ENCODE results near the gene RNU1-4.

DNA sequence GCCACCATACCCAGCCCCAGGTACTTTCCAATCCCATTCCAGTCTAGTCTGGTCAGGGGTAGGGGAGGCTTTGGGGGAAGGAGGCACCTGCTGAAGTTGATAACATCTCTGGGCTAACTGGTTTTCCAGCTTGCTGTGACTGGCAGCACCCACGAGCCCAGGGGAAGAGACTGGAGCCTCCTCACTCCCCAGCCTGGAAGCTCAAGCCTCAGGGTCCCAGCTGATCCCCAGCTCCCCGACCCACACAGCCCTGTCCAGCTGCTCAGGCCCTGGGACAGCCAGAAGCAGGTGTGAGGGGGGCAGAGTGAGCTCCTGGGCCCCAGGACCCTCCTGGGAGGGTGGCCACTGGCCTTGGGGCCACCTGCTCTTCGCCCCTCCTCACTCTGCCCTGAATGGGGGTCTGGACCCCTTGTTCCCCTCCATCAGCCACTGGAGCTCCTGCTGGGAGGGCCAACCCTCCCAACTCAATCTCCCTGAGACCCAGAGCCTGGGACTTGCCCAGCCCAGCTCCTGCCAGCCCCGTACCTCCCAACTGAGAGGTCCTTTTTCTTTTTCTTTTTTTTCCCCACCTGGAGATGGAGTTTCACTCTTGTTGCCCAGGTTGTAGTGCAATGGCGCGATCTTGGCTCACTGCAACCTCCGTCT is 23.5 kb upstream of the RNU1-4 start:
- no peak for TF ChIP-seq TAF1 (IDR thresholded peaks at IDR 0.05; ENCODE audit: borderline replicate concordance, low read depth, low read length)
- no peak for TF ChIP-seq JUNB (IDR thresholded peaks at IDR 0.05)
- TF ChIP-seq TARDBP (IDR thresholded peaks at IDR 0.05; ENCODE audit: borderline replicate concordance): no peak
- no peak for TF ChIP-seq RELA (IDR thresholded peaks at IDR 0.05; ENCODE audit: borderline replicate concordance, partially characterized antibody)
- TF ChIP-seq, protein P1, sequence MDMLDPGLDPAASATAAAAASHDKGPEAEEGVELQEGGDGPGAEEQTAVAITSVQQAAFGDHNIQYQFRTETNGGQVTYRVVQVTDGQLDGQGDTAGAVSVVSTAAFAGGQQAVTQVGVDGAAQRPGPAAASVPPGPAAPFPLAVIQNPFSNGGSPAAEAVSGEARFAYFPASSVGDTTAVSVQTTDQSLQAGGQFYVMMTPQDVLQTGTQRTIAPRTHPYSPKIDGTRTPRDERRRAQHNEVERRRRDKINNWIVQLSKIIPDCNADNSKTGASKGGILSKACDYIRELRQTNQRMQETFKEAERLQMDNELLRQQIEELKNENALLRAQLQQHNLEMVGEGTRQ (IDR thresholded peaks at IDR 0.05; ENCODE audit: borderline replicate concordance, low read depth, low read length): no peak
- TF ChIP-seq SRF (IDR thresholded peaks at IDR 0.05; ENCODE audit: low read depth in 2 of 2, low read length in 2 of 2): no peak
- TF ChIP-seq, protein P2, sequence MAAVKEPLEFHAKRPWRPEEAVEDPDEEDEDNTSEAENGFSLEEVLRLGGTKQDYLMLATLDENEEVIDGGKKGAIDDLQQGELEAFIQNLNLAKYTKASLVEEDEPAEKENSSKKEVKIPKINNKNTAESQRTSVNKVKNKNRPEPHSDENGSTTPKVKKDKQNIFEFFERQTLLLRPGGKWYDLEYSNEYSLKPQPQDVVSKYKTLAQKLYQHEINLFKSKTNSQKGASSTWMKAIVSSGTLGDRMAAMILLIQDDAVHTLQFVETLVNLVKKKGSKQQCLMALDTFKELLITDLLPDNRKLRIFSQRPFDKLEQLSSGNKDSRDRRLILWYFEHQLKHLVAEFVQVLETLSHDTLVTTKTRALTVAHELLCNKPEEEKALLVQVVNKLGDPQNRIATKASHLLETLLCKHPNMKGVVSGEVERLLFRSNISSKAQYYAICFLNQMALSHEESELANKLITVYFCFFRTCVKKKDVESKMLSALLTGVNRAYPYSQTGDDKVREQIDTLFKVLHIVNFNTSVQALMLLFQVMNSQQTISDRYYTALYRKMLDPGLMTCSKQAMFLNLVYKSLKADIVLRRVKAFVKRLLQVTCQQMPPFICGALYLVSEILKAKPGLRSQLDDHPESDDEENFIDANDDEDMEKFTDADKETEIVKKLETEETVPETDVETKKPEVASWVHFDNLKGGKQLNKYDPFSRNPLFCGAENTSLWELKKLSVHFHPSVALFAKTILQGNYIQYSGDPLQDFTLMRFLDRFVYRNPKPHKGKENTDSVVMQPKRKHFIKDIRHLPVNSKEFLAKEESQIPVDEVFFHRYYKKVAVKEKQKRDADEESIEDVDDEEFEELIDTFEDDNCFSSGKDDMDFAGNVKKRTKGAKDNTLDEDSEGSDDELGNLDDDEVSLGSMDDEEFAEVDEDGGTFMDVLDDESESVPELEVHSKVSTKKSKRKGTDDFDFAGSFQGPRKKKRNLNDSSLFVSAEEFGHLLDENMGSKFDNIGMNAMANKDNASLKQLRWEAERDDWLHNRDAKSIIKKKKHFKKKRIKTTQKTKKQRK (IDR thresholded peaks at IDR 0.05; ENCODE audit: low read depth, low read length): no peak
- no peak for TF ChIP-seq NFYA (IDR thresholded peaks at IDR 0.05; ENCODE audit: borderline replicate concordance, low read depth, low read length)
- no peak for TF ChIP-seq POLR2AphosphoS5 (IDR thresholded peaks at IDR 0.05; ENCODE audit: low read length)
- TF ChIP-seq POLR2A (IDR thresholded peaks at IDR 0.05; ENCODE audit: low read depth, low read length): no peak
- TF ChIP-seq RFX5 (IDR thresholded peaks at IDR 0.05; ENCODE audit: low read depth, low read length): no peak
- TF ChIP-seq, protein P3, sequence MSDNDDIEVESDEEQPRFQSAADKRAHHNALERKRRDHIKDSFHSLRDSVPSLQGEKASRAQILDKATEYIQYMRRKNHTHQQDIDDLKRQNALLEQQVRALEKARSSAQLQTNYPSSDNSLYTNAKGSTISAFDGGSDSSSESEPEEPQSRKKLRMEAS (IDR thresholded peaks at IDR 0.05; ENCODE audit: low read depth, low read length): no peak
- TF ChIP-seq, protein P4, sequence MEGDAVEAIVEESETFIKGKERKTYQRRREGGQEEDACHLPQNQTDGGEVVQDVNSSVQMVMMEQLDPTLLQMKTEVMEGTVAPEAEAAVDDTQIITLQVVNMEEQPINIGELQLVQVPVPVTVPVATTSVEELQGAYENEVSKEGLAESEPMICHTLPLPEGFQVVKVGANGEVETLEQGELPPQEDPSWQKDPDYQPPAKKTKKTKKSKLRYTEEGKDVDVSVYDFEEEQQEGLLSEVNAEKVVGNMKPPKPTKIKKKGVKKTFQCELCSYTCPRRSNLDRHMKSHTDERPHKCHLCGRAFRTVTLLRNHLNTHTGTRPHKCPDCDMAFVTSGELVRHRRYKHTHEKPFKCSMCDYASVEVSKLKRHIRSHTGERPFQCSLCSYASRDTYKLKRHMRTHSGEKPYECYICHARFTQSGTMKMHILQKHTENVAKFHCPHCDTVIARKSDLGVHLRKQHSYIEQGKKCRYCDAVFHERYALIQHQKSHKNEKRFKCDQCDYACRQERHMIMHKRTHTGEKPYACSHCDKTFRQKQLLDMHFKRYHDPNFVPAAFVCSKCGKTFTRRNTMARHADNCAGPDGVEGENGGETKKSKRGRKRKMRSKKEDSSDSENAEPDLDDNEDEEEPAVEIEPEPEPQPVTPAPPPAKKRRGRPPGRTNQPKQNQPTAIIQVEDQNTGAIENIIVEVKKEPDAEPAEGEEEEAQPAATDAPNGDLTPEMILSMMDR (IDR thresholded peaks at IDR 0.05 in 2 of 3, conservative IDR thresholded peaks at IDR 0.05 in 1 of 3; ENCODE audit: control insufficient read depth in 2 of 3, extremely low read depth in 1 of 3, insufficient read depth in 1 of 3, low read depth in 3 of 3, low read length in 3 of 3): no peak
